Vagina (tissue), 2 donors: ENCODE results near the gene TMEM167A.

ENCODE experiments used
- CTCF ChIP-seq, 3 experiments: fragments of 450-650 bp in 2 of 3; fragments of 200-600 bp in 1 of 3; sonication (generic) in 1 of 3; IDR thresholded peaks; one replicate each; pipeline ENCODE4 v1.5.1; 2017 to 2019; ENCODE audit warnings: antibody characterized with exemption in 3 of 3, mild to moderate bottlenecking in 2 of 3, moderate library complexity in 2 of 3
- POLR2A ChIP-seq, 2 donors: fragments of 450-650 bp; IDR thresholded peaks; one replicate each; pipeline ENCODE4 v1.6.1; 2017; ENCODE audit warnings: antibody characterized with exemption in 2 of 2, mild to moderate bottlenecking in 2 of 2, moderate library complexity in 2 of 2
- POLR2AphosphoS5 ChIP-seq, 2 donors: sonication (generic); formaldehyde crosslinking; IDR thresholded peaks; one replicate each; pipeline ENCODE4 v1.9.0; 2017; ENCODE audit warnings: antibody characterized with exemption in 2 of 2, mild to moderate bottlenecking in 2 of 2, low read depth in 1 of 2; ENCODE audit not compliant: insufficient read depth in 1 of 2

- TF ChIP-seq POLR2A (IDR thresholded peaks at IDR 0.05) (no peak), CTCF (IDR thresholded peaks at IDR 0.05) (no peak), POLR2AphosphoS5 (IDR thresholded peaks at IDR 0.05; ENCODE audit: insufficient read depth in 1 of 2, low read depth in 1 of 2) (no peak)
Measured at GRCh38 chr5:83102364-83102980, 25.3 kb upstream of the TMEM167A start.
